Activated CD8-positive, alpha-beta memory T cell treated with anti-CD3 and anti-CD28 coated beads for 24 hours (primary cell): ENCODE data around the gene DIAPH1.
A peak's percentile ranks its signal among the peaks of the same experiment; 100 is the strongest.

ENCODE experiments used
- DNase-seq: peaks from one replicate; pipeline ENCODE4 v3.0.0-alpha.2; 2020

The DIAPH1 gene

DNA sequence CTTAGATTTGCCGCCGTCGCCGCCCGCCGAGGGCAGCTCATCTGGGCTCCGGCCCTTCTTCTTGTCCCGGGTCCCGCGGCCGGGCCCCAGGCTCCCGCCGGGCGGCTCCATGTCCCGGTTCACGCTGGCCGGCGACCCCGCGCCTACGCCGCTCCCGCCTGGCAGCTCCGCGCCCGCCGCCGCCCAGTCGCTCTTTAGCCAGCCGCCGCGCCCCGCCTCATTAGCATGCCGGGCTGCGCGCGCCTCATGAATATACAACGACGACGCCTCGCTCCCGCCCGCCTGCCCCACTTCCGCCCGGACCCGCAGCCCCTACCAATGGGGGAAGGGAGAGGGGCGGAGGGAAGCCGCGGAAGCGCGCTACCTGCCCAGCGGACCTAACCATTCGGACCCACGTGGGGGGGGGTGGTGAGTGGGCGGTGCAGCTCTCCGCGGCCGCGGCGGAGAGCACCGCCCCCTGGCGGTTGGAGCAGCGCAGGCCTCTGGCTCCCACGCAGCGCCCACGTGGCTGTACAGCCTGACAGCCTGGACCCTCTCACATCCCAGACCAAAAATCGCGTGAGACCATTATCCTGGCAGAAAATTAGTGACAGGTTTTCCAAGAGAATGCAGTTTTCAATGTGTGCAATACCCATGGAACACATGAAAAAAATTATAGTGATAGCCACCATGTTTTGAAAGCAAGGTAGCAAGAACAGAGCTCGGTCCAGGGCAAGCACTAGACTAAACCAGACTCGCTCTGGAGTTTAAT lies at the start of gene DIAPH1:
Gene DIAPH1, minus strand, starts transcription at position 197 of the 751 bp plus-strand sequence. Its CDS starts 86 bp downstream, at position 111.
- DNase-seq: peak; percentile 99

GRCh38 chr5:141665995-141666940 lies 47.5 kb upstream of the DIAPH1 start:
- no peak for DNase-seq

- DNase-seq: peak; percentile 91
Measured at GRCh38 chr5:141664733-141665461, 46.1 kb upstream of the DIAPH1 start.

- no peak for DNase-seq
Measured at GRCh38 chr5:141663506-141663905, 44.7 kb upstream of the DIAPH1 start.

DNA sequence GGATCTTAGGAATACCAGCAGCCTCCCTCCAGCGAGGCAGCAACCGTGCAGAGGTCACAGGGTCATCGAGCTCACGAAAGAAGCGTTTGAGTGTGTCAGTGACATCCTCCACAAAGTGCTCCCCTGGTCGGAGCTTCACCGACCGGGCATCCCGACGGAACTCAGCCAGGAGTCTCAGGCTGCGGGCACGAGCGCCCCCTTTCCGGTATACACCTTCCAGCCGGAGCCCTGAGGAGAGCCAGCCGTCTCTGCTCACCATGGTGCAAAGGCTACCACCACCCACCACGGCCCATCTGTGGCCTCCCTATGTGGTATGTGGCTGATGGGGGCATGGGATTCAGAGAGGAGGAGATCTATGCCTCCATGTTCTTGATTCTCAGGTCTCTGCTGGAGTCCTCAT lies 43.2 kb upstream of the DIAPH1 start:
- no peak for DNase-seq

DNA sequence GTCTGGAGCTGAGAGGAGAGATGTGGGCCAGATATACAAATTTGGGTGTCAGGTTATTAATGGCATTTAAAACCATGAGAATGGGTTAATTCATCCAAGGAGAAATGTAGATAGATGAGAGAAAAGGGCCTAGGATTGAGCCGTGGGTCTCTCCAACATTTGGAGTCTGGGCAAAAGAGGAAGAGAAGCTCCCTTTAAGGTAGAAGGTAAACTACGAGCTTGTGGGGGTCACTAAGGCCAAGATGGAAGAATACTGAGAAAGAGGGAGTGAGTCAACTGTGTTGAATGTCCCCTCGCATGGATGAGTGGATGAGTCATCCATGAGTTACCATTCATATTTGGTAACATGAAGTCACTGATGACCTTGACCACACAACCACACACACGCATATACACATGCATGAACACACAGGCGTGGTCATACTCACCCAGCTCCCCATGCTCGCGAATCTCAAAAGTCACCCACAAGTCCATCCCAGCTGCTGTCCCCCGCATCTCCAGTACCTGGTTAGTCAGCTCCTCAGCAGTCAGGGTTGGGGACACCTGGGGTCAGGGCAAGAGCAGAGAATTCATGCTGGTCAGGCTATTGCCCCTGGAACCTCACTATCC lies 39.2 kb upstream of the DIAPH1 start:
- no peak for DNase-seq

DNA sequence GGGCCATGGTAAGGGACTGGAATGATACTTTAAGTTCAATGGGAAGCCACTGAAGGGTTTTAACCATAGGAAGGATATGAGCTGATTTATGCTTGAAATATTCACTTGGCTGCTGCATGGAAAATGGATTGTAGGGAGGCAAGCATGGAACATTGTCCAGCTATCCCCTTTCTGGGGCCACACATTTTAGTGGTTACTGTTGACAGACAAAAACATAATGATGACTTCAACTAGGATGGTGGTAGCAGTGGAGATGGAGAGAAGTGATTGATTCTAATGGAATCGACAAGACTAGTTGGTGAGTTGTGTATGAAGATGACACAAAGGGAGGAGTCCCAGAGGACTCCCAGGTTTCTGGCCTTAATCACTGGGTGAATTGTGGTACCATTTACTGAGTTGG lies 38.6 kb upstream of the DIAPH1 start:
- DNase-seq: no peak

DNA sequence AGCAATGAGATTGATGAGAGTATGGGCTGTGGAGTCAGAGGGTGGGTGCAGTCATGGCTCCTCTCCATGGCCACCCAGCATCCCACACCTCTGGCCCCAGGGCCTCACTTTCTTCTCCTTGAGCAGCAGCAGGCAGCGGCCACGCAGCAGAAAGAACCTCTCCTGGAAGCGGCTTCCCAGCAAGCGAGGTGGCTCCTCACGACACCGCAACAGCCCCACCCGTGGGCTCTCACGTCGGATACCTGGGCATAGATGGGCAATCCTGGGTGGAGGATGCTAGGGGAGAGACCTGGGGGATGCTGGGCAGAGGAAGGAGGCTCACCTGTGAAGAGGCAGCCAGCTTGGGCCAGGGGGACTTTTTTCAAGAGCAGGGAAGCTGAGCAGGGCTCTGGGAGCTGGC lies 37.6 kb upstream of the DIAPH1 start:
- no peak for DNase-seq

DNA sequence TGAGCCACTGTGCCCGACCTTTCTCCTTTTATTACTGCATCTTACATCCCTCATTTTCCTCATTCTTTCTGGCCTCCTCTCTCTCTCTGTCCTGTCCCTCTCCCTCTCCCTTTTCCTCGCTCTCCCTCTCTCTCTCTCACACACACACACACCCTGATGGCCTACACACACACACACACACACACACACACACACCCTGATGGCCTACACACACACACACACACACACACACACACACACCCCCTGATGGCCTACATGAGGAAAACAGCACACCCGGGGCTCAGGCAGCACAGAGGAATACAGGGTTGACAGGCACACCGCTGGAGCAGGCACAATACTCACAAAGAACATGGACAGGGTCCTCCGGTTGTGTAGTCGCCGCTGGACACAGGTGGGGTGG lies 36.2 kb upstream of the DIAPH1 start:
- no peak for DNase-seq

DNA sequence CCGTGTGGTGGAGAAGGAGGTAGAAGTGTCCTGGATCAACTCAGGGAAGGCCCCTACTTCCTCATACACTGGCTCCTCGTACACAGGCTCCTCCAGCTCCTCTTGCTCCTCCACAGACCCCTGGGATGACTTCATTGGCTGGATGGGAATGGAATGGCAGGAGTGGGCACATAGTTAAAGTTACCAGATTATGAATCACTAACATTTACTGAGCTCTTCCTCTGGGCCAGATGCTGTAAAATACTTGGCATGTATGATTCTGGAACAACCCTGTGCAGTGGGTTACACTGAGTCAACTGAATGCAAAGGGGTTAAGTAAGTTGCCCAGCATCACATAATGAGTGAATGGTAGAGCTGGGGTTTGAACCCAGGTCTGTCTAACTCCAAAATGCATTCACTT lies 35.5 kb upstream of the DIAPH1 start:
- DNase-seq: no peak

DNA sequence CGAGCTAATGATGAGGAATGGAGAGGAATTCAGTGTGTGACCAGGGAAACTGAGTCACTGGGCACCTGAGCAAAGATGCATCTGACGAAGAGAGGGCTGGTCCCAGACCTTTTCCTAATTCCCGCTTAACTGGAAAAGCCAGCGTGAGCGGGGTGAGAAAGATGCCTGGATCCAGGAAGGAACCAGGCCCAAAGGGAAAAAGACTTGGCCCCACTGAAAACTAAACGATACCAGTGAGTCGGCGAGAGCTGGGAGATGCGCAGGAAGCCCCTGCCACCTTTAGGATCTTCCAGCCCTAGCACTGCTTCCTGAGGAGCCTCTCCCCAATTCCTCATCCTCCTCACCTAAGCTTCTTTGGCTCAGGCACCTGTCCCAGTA lies 32.9 kb upstream of the DIAPH1 start:
- DNase-seq: no peak

DNA sequence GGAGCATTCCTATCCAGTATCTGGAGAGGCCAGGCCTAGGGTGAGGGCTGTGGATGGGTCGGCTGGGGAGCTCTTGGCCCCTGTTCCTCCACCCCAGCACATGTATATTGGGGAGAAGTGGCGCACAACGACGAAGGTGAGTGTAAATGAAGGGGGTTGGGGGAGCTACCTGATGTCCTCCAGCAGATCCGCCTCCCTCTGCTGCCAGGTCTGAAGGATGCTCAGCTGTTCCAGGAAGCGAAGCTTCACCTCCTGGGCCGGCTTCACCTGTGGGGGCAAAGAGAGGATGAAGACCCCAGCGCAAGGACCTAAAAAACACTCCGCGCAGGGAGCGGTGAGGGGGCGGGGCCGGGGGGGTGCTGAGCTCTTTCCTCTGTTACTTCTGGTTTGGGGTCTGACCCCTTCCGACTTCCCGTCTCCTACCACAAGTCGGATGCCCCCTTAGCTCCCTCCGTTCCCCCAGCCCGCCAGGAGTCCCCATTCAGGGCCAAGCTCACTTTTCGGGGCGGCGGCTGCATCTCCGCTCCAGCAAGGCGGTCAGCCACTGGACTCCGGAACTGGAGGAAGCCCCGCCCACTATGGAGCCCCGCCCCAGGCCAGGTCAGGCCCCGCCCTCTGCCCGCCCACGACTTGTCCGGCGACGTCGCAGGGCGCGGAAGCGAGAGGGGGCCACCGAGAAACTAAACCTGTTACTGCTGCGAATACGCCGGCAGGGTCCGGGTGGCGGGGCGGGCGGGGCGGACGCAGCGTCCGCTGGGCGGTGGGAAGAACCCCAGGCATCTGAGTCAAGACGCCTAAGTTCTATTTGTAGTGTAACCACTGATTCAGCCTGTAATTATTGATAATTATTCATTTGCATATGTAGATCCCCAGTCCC lies 32.3 kb upstream of the DIAPH1 start, which contains the start of gene FCHSD1:
Gene FCHSD1, minus strand, starts transcription at position 568 of the 877 bp plus-strand sequence. Its CDS starts 50 bp downstream, at position 518.
- DNase-seq: peak; percentile 97

DNA sequence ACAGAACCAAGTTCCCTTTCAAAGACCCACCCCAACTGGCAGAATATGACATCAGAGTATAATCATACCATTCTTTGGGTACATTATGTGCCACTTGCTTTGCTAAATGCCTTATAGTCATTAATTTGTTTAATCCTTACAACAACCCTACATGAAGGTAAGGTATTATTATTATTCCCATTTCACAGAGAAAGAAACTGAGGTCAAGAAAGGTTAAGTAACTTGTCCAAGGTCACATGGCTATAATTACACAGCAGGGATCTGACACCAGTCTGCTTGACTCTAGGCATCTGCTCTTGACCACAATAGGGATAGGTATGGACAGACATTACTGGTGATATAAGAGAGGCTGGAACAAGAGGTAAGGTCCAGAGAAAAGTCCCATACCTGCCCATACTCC lies 31.2 kb upstream of the DIAPH1 start:
- DNase-seq: no peak

GRCh38 chr5:141649056-141649688 lies 30.4 kb upstream of the DIAPH1 start:
- DNase-seq: no peak

DNA sequence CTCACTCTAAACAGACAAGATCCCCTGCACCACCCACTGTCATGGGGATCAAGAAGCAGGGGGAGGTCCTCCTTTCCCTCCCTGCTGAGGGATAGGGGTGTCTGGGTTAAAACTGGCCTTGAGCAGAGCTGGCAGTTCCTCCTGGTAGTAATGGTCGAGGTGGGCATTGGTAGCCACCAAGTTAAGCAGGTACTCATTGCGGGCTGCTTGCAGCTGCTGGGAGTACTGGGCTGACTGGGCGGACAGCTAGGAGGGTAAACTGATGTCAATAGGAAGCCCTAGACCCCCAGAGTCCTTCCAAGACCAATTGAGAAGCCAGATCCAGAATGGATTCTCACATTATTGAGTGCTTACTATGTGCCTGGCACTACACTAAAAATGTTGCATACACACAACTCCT lies 29.1 kb upstream of the DIAPH1 start:
- DNase-seq: no peak

DNA sequence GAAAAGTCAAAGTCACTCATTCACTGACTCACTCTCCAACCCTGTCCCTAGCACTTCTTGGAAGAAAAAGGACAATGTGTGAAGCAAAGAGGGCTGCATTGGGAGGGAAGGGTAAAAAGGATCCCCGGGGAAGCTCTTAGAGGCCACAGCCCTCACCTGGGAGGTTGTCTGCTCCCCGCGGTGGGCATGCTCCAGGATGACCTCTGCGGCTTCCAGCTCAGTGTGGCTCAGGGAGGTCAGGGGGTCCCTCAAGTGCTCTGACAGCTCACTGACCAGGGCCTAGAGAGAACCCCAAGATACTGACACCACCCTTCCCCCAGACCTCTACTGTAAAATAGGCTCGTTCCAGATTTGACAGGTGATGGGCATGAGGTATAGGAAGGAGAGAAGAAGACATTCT lies 28.4 kb upstream of the DIAPH1 start:
- DNase-seq: no peak

DNA sequence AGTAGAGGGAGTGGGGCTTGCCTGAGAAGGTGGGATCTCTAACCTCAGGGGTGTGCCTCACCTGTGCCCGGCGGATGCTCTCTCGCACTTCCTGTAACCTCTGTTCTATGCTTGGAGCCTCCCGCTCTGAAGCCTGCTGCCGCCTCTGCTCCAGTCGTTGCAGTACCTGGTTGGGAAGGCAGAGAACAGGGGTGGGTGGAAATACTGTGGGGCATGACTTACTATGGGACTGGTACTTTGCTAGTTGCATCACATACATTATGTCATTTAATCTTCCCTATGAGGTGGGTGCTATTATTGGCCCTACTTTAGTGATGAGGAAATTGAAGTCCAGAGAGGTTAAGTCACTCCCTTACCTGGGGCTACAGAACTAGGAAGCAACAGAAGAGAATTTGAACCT lies 27.2 kb upstream of the DIAPH1 start:
- no peak for DNase-seq

DNA sequence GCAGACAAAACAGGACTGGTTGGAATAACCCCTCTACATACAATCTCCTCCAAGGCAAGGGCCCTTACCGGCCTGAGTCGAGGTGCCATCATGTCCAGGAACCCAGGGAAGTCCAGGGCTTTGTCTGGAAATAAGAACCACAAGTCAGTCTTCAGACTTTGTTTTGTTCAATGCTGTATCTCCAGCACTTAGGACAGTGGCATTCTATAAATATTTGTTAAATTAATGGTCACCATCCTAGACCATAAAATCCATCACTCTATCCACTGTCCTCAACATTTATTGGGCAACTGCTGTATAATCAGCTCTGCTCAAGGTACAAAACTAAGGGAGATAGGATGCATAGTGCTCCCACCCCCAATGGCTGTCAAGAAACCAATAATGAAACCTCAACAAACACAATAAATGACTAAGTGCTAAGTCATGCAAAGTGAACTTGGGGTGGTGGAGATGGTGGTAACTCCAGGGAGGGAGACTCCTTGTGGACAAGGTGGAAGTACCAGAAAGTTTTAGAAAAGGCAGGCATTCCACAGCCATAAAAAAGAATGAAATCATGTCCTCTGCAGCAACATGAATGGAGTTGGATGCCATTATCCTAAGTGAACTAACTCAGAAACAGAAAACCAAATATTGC lies 23.0 kb upstream of the DIAPH1 start:
- no peak for DNase-seq

DNA sequence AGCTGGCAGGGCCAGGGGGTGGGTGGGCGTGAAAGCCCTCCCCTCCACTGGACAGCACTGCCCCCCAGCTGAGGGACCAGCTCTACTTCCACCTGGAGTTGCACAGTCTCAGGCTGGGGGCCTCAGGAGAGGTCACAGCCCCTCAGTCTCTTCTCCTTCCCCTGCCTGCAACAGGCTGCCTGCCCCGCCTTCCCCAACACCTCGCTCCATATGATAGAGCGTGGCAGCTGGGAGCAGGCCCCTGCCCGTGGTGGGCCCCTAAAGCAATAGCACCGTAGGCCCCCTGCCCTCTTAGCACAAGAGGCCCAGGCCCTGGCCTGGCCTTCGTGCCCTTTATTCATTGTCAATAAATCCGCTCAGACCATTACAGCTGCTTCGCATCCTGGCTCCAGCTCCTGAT lies 21.9 kb upstream of the DIAPH1 start:
- no peak for DNase-seq

DNA sequence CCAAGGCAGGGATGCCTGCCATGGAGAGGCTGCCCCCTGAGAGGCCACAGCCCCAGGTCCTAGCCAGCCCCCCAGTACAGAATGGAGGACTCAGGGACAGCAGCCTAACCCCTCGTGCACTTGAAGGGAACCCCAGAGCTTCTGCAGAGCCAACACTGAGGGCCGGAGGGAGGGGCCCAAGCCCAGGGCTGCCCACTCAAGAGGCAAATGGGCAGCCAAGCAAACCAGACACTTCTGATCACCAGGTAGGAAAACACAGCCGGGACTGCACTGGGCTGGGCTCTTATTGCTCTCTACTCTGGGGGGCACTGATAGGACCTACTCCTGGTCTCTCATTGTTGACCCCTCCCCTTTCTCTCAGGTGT lies 21.2 kb upstream of the DIAPH1 start:
- no peak for DNase-seq
